H54 (cell line): Measurements from ENCODE around the gene TMEM237.
"Not testable (repeated sequence)": the region's sequence is repeated elsewhere in the genome, so short reads cannot be mapped to it uniquely, and the experiment has no call there.

Experiments
- DNase-seq: peaks from one replicate; pipeline ENCODE4 v3.0.0; 2011; ENCODE audit warnings: low spot score, mixed read lengths; ENCODE audit not compliant: insufficient read length
- FAIRE-seq: peaks from 3 replicates; lab custom pipeline; 2011; peaks lifted over from hg19 to GRCh38; lab: Jason Lieb, UNC
- POLR2A ChIP-seq: IDR thresholded peaks from 2 replicates; pipeline ENCODE4 v1.6.1; 2011; ENCODE audit warnings: low read depth, mild to moderate bottlenecking, low read length

The TMEM237 gene

GRCh38 chr2:201643216-201643890 lies at the start of gene TMEM237:
Gene TMEM237, minus strand, starts transcription at chr2:201643503. Its CDS starts 103 bp downstream, at chr2:201643400.
- 0 out of 2 replicates have a peak, but pooled peaks have one; percentile 38 for TF ChIP-seq POLR2A
- DNase-seq (peak; percentile 36), FAIRE-seq (peak; percentile 45)

- no peak for TF ChIP-seq POLR2A
- DNase-seq = no peak
- no peak for FAIRE-seq
Measured at GRCh38 chr2:201685156-201685555, 41.9 kb upstream of the TMEM237 start.

GRCh38 chr2:201680743-201681142 lies 37.4 kb upstream of the TMEM237 start:
- TF ChIP-seq POLR2A = no peak
- DNase-seq (peak; percentile 23), FAIRE-seq (peak; percentile 65)

GRCh38 chr2:201678401-201678800 lies 35.1 kb upstream of the TMEM237 start:
- DNase-seq (no peak), FAIRE-seq (no peak)
- TF ChIP-seq POLR2A = no peak

- DNase-seq (no peak), FAIRE-seq (no peak)
- TF ChIP-seq POLR2A = no peak
Measured at GRCh38 chr2:201675454-201675853, 32.2 kb upstream of the TMEM237 start.

GRCh38 chr2:201674794-201675193 lies 31.5 kb upstream of the TMEM237 start:
- FAIRE-seq (no peak), DNase-seq (no peak)
- TF ChIP-seq POLR2A = no peak

GRCh38 chr2:201674298-201674697 lies 31.0 kb upstream of the TMEM237 start:
- DNase-seq (no peak), FAIRE-seq (no peak)
- TF ChIP-seq POLR2A = no peak

GRCh38 chr2:201673546-201673945 lies 30.2 kb upstream of the TMEM237 start:
- no peak for TF ChIP-seq POLR2A
- no peak for DNase-seq
- no peak for FAIRE-seq

- not testable (repeated sequence) for DNase-seq, FAIRE-seq
Measured at GRCh38 chr2:201671205-201671604, 27.9 kb upstream of the TMEM237 start.

GRCh38 chr2:201669865-201670264 lies 26.6 kb upstream of the TMEM237 start:
- FAIRE-seq (no peak), DNase-seq (no peak)
- no peak for TF ChIP-seq POLR2A

- DNase-seq (no peak), FAIRE-seq (no peak)
- TF ChIP-seq POLR2A = no peak
Measured at GRCh38 chr2:201668402-201668910, 25.2 kb upstream of the TMEM237 start.

GRCh38 chr2:201664334-201664733 lies 21.0 kb upstream of the TMEM237 start:
- DNase-seq = no peak
- FAIRE-seq = no peak
- TF ChIP-seq POLR2A = no peak

- DNase-seq (no peak), FAIRE-seq (no peak)
Measured at GRCh38 chr2:201661366-201661765, 18.1 kb upstream of the TMEM237 start.

GRCh38 chr2:201660293-201660895 lies 17.1 kb upstream of the TMEM237 start:
- TF ChIP-seq POLR2A = no peak
- no peak for DNase-seq
- no peak for FAIRE-seq

More at GRCh38 chr2:201661366-201661765, 18.1 kb upstream of the TMEM237 start:
- no peak for TF ChIP-seq POLR2A

- DNase-seq (no peak), FAIRE-seq (no peak)
- no peak for TF ChIP-seq POLR2A
Measured at GRCh38 chr2:201656740-201657139, 13.4 kb upstream of the TMEM237 start.
